ENCODE results near the gene SEC11A.
"Not testable (repeated sequence)": the region's sequence is repeated elsewhere in the genome, so short reads cannot be mapped to it uniquely, and the experiment has no call there.

The SEC11A gene

DNA sequence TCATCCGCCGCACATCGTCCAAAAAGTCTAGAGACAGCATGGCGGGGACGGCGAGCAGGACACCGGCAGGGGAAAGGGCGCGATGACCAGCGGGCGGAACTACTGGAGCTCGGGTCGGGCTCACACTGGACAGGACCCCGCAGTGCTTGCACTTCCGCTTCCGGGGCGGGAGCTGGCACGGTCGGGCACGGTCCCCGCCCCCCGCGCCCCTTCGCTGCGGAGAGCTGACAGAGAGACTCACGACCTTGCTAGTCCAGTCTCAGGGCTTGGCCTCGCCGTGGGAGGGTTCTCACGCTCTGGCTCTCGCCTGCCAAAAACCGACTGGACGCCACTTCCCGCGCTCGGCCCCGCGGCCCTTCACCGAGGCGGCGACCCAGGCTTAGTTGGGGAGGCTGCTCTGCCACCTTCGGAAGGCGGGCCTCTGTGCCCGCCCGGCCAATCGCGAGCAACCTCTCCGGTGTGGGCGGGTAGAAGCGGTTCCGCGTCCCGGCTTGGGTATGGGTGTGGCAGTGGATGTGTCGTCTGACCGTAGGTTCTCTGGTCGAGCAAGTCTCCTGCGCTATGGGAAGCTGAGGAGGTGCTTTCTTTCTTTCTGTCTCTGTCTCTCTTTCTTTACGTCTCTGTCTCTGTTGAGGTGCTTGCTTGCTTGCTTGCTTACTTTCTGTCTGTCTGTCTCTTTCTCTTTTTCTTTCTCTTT, at the start of gene SEC11A:
Gene SEC11A, minus strand, starts transcription at position 104 of the 697 bp plus-strand sequence. Its CDS starts 64 bp downstream, at position 40.
- Histone ChIP-seq H3K27ac (ENCODE audit: low read depth, low read length) (peak within 1 kb of the TSS; percentile 93), H3K4me1 (ENCODE audit: control insufficient read depth, insufficient read depth, low read length) (peaks cover 8% of the 10 kb centered on the region), H3K36me3 (ENCODE audit: control insufficient read depth, insufficient read depth, low read length) (no peaks in the 10 kb centered on the region)

DNA sequence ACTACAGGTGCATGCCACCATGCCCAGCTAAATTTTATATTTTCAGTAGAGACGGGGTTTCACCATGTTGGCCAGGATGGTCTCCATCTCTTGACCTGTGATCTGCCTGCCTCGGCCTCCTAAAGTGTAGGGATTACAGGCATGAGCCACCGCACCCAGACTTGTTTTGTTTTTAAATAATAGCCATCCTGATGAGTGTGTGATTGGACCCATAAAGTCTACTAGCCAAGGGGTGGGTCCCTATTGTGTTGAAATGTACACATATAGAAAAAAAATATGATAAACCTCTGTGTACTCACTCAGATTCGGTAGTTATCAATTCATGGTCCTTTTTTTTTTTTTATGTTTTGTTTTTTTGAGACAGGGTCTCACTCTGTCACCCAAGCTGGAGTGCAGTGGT, 49.7 kb upstream of the SEC11A start:
- no peak overlapping the region for H3K27ac ChIP-seq (ENCODE audit: low read depth, low read length)
- H3K27me3 ChIP-seq (ENCODE audit: control insufficient read depth, insufficient read depth, low read length): no peaks in the 10 kb centered on the region
- H3K36me3 ChIP-seq (ENCODE audit: control insufficient read depth, insufficient read depth, low read length): peaks cover 4% of the 10 kb centered on the region
- no peak overlapping the region for H3K4me3 ChIP-seq (ENCODE audit: low read length)
- no peak overlapping the region for H3K9ac ChIP-seq (ENCODE audit: low read length)
- H3K4me1 ChIP-seq (ENCODE audit: control insufficient read depth, insufficient read depth, low read length): no peaks in the 10 kb centered on the region

More for the DNA sequence above, at the start of gene SEC11A:
- peak within 1 kb of the TSS; percentile 62 for H3K4me3 ChIP-seq (ENCODE audit: low read length)
- no peaks in the 10 kb centered on the region for H3K27me3 ChIP-seq (ENCODE audit: control insufficient read depth, insufficient read depth, low read length)
- peak within 1 kb of the TSS; percentile 82 for H3K9ac ChIP-seq (ENCODE audit: low read length)

DNA sequence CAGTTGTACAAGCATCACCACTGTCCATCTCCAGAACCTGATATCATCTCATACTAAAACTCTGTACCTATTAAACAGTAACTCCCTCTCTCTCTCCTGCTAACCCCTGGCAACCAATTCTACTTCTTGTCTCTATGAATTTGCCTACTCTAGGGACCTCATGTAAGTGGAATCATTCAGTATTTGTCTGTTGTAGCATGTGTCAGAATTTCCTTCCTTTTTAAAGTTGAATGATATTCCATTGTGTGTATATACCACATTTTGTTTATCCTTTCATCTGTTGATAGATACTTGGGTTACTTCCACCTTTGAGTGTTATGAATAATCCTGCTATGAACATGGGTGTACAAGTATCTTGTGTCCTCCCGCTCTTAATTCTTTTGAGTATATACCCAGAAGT, 49.0 kb upstream of the SEC11A start:
- Histone ChIP-seq H3K36me3 (ENCODE audit: control insufficient read depth, insufficient read depth, low read length) (peaks cover 4% of the 10 kb centered on the region), H3K27ac (ENCODE audit: low read depth, low read length) (no peak overlapping the region), H3K27me3 (ENCODE audit: control insufficient read depth, insufficient read depth, low read length) (no peaks in the 10 kb centered on the region), H3K9ac (ENCODE audit: low read length) (no peak overlapping the region), H3K4me1 (ENCODE audit: control insufficient read depth, insufficient read depth, low read length) (no peaks in the 10 kb centered on the region), H3K4me3 (ENCODE audit: low read length) (no peak overlapping the region)

DNA sequence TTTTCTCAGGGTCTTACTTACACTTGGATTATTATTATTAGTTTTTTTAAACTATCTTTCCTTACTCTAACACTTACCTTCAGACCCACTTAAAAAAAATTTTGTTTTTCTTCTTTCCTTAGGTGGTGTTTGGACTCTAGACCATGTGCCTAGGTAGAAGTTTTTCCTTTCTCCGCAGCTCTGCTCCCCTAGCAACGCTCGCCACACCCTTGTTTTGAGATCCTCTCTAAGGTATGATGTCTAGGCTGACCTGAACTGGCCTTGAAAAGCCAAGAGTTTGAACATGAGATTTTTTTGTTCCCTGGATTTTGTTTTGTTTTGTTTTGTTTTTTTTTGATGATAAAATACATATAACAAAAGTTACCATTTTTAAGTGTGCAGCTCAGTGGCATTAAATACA, 48.6 kb upstream of the SEC11A start:
- H3K4me3 ChIP-seq (ENCODE audit: low read length): no peak overlapping the region
- no peaks in the 10 kb centered on the region for H3K27me3 ChIP-seq (ENCODE audit: control insufficient read depth, insufficient read depth, low read length)
- H3K36me3 ChIP-seq (ENCODE audit: control insufficient read depth, insufficient read depth, low read length): peaks cover 4% of the 10 kb centered on the region
- H3K9ac ChIP-seq (ENCODE audit: low read length): no peak overlapping the region
- no peaks in the 10 kb centered on the region for H3K4me1 ChIP-seq (ENCODE audit: control insufficient read depth, insufficient read depth, low read length)
- H3K27ac ChIP-seq (ENCODE audit: low read depth, low read length): no peak overlapping the region

DNA sequence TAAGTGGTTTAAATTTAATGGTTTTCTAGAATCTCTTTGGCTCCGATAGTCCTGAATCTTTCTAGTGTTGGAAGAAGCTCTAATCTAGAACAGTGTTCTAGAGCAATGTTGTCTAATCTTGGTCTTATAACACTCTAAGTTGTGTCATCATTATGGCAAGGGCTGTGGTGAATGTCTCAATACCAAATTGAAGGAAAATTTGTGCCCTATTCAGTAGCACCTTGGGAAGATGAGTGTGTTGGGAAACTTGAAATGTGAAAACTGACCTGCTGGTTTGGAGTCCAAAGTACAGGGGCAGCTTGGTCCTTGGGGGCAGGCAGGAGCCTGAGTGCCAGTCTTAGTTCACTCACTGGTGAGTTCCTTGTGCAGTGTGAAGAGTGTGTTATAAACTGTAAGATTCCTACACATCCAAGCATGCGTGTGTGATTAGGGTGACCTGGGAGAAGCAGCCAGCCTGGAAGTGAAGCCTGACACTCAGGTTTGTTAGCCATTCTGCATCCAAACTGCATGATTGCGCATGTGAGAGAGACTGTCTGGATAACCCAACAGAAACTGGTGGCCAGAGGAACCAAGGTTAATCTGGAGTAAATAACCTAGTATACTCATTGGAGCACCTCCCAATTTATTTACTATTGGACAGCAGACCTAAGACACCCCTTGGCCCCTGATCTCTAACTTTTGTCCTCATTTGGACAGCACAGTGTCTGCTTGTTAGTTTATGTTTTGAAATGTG, 47.1 kb upstream of the SEC11A start:
- Histone ChIP-seq H3K27ac (ENCODE audit: low read depth, low read length) (no peak overlapping the region), H3K36me3 (ENCODE audit: control insufficient read depth, insufficient read depth, low read length) (peaks cover 4% of the 10 kb centered on the region), H3K27me3 (ENCODE audit: control insufficient read depth, insufficient read depth, low read length) (no peaks in the 10 kb centered on the region), H3K9ac (ENCODE audit: low read length) (no peak overlapping the region), H3K4me3 (ENCODE audit: low read length) (no peak overlapping the region), H3K4me1 (ENCODE audit: control insufficient read depth, insufficient read depth, low read length) (no peaks in the 10 kb centered on the region)

DNA sequence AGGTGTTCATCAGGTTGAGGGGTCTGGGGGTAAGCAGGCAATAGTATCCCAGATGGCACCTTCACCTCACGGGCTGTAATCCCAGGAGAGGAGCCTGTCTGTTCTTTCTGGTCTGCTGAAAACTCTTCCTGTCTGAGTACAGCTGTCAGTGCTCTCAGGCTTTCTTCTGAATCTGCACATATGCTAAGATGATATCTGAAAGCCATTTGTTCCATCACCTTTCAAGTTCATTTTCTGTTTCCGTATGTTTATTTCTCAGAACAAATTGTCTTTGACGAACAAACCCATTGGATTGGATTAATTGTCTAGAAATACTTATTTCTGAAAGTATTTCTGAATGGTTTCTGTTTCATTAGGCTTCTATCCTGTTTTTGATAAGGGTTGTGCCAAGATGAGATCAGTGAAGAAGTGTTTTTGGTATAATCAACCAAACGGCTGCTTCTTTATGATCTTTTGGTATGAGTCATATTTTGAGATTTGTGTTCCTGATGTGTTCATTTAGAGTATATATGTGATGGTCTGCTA, 45.7 kb upstream of the SEC11A start:
- Histone ChIP-seq H3K4me1 (ENCODE audit: control insufficient read depth, insufficient read depth, low read length) (no peaks in the 10 kb centered on the region), H3K27me3 (ENCODE audit: control insufficient read depth, insufficient read depth, low read length) (no peaks in the 10 kb centered on the region), H3K4me3 (ENCODE audit: low read length) (no peak overlapping the region), H3K27ac (ENCODE audit: low read depth, low read length) (no peak overlapping the region), H3K9ac (ENCODE audit: low read length) (no peak overlapping the region), H3K36me3 (ENCODE audit: control insufficient read depth, insufficient read depth, low read length) (peaks cover 4% of the 10 kb centered on the region)

DNA sequence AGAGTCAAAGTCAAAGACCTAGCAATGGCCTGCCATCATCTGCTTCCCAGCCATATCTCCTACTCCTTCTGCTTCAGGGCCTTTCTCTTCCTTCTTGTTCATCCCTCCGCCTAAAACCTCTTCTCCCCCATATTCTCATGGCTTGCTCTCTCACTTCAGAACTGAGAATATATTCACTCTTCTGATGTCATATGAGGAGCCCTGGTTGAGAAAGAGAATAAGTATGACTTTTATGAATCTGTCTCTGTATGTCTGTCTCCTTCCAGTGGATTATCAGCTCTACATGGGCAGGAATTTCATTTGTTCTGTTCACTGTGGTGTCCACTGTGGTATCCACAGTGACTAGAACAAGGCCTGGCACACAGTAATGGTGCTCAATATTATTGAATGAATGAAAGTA, 44.3 kb upstream of the SEC11A start:
- Histone ChIP-seq H3K27ac (ENCODE audit: low read depth, low read length) (no peak overlapping the region), H3K36me3 (ENCODE audit: control insufficient read depth, insufficient read depth, low read length) (no peaks in the 10 kb centered on the region), H3K27me3 (ENCODE audit: control insufficient read depth, insufficient read depth, low read length) (no peaks in the 10 kb centered on the region), H3K4me3 (ENCODE audit: low read length) (no peak overlapping the region), H3K4me1 (ENCODE audit: control insufficient read depth, insufficient read depth, low read length) (no peaks in the 10 kb centered on the region), H3K9ac (ENCODE audit: low read length) (no peak overlapping the region)

DNA sequence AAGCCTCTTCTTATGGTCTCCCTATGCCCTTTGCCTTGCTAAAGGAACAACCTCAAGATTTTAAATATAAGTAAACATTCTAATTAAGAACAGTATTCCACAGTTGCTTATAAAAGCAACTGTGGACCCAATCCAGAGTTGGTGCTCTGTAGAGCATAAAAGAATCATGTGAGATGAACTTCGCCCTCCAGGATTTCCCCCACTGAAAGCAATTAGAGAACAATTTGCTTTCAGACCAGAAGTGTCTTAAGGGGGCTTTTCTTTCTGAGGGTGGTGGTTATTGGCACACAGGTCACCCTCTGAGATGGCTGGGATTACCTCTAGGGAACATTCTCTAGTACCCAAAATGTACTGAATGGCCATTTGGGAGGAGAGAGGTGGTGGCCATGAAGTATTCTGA, 43.1 kb upstream of the SEC11A start:
- no peak overlapping the region for H3K4me3 ChIP-seq (ENCODE audit: low read length)
- no peak overlapping the region for H3K27ac ChIP-seq (ENCODE audit: low read depth, low read length)
- no peaks in the 10 kb centered on the region for H3K4me1 ChIP-seq (ENCODE audit: control insufficient read depth, insufficient read depth, low read length)
- no peaks in the 10 kb centered on the region for H3K36me3 ChIP-seq (ENCODE audit: control insufficient read depth, insufficient read depth, low read length)
- no peaks in the 10 kb centered on the region for H3K27me3 ChIP-seq (ENCODE audit: control insufficient read depth, insufficient read depth, low read length)
- H3K9ac ChIP-seq (ENCODE audit: low read length): no peak overlapping the region

DNA sequence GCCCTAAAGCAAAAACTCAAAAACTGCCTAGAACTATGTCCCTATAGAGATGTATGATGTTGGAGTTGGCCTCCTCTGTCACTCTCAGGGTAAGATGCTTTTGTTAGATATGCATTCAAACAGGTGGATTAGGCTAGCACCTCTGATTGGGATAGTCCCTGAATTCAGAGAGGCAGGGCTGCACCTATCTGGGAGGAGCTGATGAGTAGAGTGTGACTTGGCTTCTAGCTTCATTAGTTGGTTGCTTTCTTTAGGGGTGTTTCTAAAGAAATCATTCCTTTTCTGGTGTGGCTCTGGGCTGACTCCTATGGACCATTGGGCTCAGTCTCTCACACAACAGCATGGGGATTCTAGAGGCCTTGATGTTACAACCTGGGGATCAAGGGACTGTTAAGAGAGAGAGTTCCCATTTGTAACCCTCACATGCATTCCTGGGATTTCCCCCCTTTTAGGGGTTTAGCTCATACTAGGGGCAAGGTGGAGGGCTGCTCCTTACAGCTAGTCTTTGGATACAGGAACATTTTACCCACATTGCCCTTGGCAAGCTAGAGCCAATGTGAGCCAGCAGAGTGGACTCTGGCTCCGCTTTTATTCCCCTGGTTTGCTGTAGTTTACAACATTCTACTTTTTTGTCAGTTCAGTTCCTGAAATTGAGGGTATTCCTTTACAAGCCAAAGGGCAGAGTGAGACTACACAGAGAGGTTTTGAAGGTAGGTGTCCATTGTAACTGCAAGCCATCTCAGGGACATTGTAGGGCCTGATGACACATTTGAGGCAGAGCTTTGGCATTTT, 40.0 kb upstream of the SEC11A start:
- Histone ChIP-seq H3K36me3 (ENCODE audit: control insufficient read depth, insufficient read depth, low read length) (no peaks in the 10 kb centered on the region), H3K27me3 (ENCODE audit: control insufficient read depth, insufficient read depth, low read length) (no peaks in the 10 kb centered on the region), H3K4me1 (ENCODE audit: control insufficient read depth, insufficient read depth, low read length) (no peaks in the 10 kb centered on the region), H3K27ac (ENCODE audit: low read depth, low read length) (no peak overlapping the region), H3K4me3 (ENCODE audit: low read length) (no peak overlapping the region), H3K9ac (ENCODE audit: low read length) (no peak overlapping the region)

DNA sequence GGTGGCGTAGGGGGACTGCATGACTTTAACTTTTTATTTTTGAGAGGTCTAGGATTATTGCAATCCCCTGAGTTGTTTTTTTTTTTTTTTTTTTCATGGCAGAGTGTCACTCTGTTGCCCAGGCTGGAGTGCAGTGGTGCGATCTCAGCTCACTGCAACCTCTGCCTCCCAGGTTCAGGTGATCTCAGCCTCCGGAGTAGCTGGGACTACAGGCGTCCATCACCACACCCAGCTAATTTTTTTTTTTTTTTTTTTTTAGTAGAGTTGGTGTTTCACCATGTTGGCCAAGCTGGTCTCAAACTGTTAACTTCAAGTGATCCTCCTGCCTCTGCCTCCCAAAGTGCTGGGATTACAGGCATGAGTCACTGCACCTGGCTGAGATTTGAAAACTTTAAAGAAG, 39.0 kb upstream of the SEC11A start:
- not testable (repeated sequence) for H3K27me3 ChIP-seq (ENCODE audit: control insufficient read depth, insufficient read depth, low read length); H3K9ac ChIP-seq (ENCODE audit: low read length); H3K4me1 ChIP-seq (ENCODE audit: control insufficient read depth, insufficient read depth, low read length); H3K4me3 ChIP-seq (ENCODE audit: low read length); H3K27ac ChIP-seq (ENCODE audit: low read depth, low read length); H3K36me3 ChIP-seq (ENCODE audit: control insufficient read depth, insufficient read depth, low read length)

DNA sequence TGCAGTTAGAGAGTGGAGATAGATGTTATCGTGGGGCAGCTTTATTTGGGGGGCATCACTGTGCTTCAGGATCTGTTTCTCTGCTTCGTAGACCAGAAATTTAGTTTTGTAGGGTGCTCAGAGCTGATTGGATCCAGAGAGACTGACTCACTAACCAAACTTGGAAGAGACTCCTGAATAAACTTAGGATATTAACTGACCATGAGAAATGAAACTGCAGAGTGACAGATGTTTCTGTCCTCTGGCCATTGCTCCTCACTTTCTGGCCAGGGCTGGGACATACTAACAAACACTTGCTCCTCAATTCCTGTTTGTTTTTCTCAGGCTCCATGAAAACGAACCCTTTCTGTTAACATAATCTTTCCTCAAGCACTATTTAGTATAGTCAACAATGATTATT, 36.8 kb upstream of the SEC11A start:
- Histone ChIP-seq H3K27ac (ENCODE audit: low read depth, low read length) (no peak overlapping the region), H3K36me3 (ENCODE audit: control insufficient read depth, insufficient read depth, low read length) (no peaks in the 10 kb centered on the region), H3K4me3 (ENCODE audit: low read length) (peak overlapping the region; percentile 25), H3K27me3 (ENCODE audit: control insufficient read depth, insufficient read depth, low read length) (no peaks in the 10 kb centered on the region), H3K9ac (ENCODE audit: low read length) (no peak overlapping the region), H3K4me1 (ENCODE audit: control insufficient read depth, insufficient read depth, low read length) (no peaks in the 10 kb centered on the region)

DNA sequence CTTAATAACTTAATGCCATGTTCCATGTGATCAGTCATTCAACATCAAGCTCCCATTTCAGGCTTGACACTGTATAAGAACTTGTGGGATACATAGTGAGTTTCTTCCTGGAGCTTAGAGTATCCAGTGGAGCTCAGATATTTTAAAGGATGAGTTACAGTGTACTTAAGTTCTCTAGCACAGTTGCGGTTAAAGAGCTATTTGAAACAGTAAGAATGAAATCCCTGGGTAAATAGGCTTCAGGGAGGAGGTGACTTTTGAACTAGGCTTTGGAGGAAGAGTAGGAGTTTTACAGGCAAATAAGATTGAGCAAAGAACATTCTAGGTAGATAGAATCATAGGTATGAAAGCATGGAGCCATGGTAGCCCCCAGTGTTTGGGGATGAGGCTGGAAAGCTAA, 36.3 kb upstream of the SEC11A start:
- peak overlapping the region; percentile 25 for H3K4me3 ChIP-seq (ENCODE audit: low read length)
- H3K36me3 ChIP-seq (ENCODE audit: control insufficient read depth, insufficient read depth, low read length): no peaks in the 10 kb centered on the region
- H3K27me3 ChIP-seq (ENCODE audit: control insufficient read depth, insufficient read depth, low read length): no peaks in the 10 kb centered on the region
- no peaks in the 10 kb centered on the region for H3K4me1 ChIP-seq (ENCODE audit: control insufficient read depth, insufficient read depth, low read length)
- no peak overlapping the region for H3K9ac ChIP-seq (ENCODE audit: low read length)
- H3K27ac ChIP-seq (ENCODE audit: low read depth, low read length): no peak overlapping the region

Data from rectal smooth muscle tissue (tissue), 1 donor.